Measurements from ENCODE around the gene LCN15.

GRCh38 chr9:136728080-136728547 lies 36.2 kb downstream of the LCN15 start:
- TF ChIP-seq, protein P1, sequence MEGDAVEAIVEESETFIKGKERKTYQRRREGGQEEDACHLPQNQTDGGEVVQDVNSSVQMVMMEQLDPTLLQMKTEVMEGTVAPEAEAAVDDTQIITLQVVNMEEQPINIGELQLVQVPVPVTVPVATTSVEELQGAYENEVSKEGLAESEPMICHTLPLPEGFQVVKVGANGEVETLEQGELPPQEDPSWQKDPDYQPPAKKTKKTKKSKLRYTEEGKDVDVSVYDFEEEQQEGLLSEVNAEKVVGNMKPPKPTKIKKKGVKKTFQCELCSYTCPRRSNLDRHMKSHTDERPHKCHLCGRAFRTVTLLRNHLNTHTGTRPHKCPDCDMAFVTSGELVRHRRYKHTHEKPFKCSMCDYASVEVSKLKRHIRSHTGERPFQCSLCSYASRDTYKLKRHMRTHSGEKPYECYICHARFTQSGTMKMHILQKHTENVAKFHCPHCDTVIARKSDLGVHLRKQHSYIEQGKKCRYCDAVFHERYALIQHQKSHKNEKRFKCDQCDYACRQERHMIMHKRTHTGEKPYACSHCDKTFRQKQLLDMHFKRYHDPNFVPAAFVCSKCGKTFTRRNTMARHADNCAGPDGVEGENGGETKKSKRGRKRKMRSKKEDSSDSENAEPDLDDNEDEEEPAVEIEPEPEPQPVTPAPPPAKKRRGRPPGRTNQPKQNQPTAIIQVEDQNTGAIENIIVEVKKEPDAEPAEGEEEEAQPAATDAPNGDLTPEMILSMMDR (IDR thresholded peaks at IDR 0.05) = peak; percentile 90 to 99 (median 94)
- peak; percentile 99 for TF ChIP-seq POLR2A (IDR thresholded peaks at IDR 0.05)
